ACC112 (cell line): ENCODE data around the gene HDAC4.

Experiments
- H2AFZ ChIP-seq: fragments of 200-600 bp; sonication (generic); one replicate; pipeline ENCODE4 v1.6.0; 2017; ENCODE audit warnings: antibody characterized with exemption, low read length; ENCODE audit not compliant: unreplicated experiment
- H3K27ac ChIP-seq: fragments of 200-600 bp; sonication (generic); 2 replicates; pipeline ENCODE4 v1.5.1; 2014; ENCODE audit warnings: low read depth, mild to moderate bottlenecking, antibody characterized with exemption, low read length, moderate library complexity
- H3K27me3 ChIP-seq: fragments of 200-600 bp; sonication (generic); 2 replicates; pipeline ENCODE4 v1.6.1; 2014; ENCODE audit warnings: mild to moderate bottlenecking, antibody characterized with exemption, low read length, moderate library complexity, mixed read lengths; ENCODE audit not compliant: insufficient read depth
- H3K36me3 ChIP-seq: fragments of 200-600 bp; sonication (generic); 2 replicates; pipeline ENCODE4 v1.6.1; 2016; ENCODE audit warnings: mild to moderate bottlenecking, antibody characterized with exemption, low read length, moderate library complexity, mixed read lengths; ENCODE audit not compliant: insufficient read depth
- H3K4me1 ChIP-seq: fragments of 200-600 bp; sonication (generic); one replicate; pipeline ENCODE4 v1.6.1; 2016; ENCODE audit warnings: low read length, mixed read lengths; ENCODE audit not compliant: insufficient read depth, unreplicated experiment, control insufficient read depth
- H3K4me3 ChIP-seq: fragments of 200-600 bp; sonication (generic); 2 replicates; pipeline ENCODE4 v1.5.1; 2014; ENCODE audit warnings: mild to moderate bottlenecking, low read depth, low read length
- H3K79me2 ChIP-seq: fragments of 200-600 bp; sonication (generic); one replicate; pipeline ENCODE4 v1.6.0; 2016; ENCODE audit warnings: low read length; ENCODE audit not compliant: control insufficient read depth, unreplicated experiment, insufficient read depth

Gene HDAC4

GRCh38 chr2:239381709-239382134 lies 19.1 kb downstream of the HDAC4 start:
- Histone ChIP-seq H3K4me1 (no peaks in the 10 kb centered on the region), H3K27me3 (no peaks in the 10 kb centered on the region), H3K4me3 (no peak overlapping the region), H3K27ac (no peak overlapping the region), H3K36me3 (no peaks in the 10 kb centered on the region), H2AFZ (no peak overlapping the region), H3K79me2 (peaks cover 3% of the 10 kb centered on the region)

DNA sequence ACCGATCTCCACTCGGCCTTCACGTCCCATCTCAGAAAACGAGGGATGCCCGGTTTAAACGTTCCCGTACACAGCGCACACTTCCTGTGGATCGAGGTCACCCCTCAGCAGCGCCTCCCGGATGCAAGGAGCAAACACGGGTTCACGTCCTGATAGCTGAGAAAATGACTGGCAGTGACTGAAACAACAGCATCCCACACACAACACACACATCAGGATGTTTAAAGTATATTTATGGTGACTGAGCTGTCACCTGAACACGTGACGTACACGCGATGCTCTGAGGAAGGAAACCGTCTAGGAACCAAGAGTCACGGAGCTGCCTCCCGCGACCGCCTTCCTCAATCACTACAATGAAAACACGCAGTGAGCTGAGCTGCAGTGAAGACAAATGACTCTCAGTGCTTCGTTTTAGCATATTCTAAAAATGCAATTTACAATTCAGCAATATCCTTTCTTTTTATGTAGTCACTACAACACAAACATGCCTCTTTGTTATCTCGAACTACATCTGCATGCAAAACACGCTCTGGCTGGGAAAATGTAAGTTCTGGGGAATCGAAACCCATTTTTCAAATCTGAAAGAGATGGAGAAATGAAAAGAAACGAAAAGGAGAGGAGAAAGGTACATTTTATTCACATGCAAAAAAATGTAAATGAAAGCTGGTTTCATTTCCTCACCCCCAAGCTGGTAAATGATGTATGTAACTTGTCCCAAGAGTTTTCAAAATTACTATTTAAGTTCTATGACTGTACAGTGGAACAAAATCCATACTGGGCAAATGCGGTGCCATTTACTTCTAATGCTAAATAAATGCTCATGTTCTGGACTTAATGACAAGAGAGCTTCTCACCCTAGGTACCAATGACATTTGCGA lies 19.8 kb downstream of the HDAC4 start:
- no peaks in the 10 kb centered on the region for H3K27me3 ChIP-seq
- no peak overlapping the region for H2AFZ ChIP-seq
- no peaks in the 10 kb centered on the region for H3K4me1 ChIP-seq
- no peak overlapping the region for H3K27ac ChIP-seq
- H3K36me3 ChIP-seq: no peaks in the 10 kb centered on the region
- H3K4me3 ChIP-seq: no peak overlapping the region
- H3K79me2 ChIP-seq: peaks cover 3% of the 10 kb centered on the region

DNA sequence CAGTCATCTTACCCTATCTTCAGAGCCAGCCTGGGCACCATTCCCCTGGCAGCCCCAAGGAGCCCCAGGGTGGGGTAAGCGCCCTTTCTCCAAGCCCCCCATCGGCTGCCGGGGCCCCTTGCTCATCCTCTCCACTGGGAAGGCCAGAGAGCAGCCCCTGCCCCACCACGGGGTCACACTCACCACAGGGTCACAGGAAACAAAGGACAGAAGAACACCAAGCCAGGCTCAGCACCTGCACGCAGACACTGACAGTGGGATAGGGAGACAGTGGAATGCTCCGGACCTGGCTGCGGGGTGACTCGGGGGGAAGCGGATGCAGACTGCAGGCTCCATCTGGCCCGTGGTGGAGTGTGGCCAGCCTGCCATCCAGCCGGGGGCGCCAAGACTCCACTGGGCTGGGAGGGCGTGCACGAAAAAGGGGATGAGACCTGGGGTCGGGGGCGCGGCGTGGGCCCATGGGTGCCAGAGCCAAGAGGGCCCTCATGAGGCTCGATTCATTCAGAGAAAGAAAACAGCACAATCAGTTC lies 21.1 kb downstream of the HDAC4 start:
- Histone ChIP-seq H3K27me3 (no peaks in the 10 kb centered on the region), H3K36me3 (no peaks in the 10 kb centered on the region), H3K4me3 (no peak overlapping the region), H3K27ac (no peak overlapping the region), H2AFZ (no peak overlapping the region), H3K4me1 (no peaks in the 10 kb centered on the region), H3K79me2 (peaks cover 3% of the 10 kb centered on the region)

GRCh38 chr2:239378918-239379640 lies 21.7 kb downstream of the HDAC4 start:
- Histone ChIP-seq H3K79me2 (peaks cover 3% of the 10 kb centered on the region), H3K36me3 (no peaks in the 10 kb centered on the region)

GRCh38 chr2:239378021-239378917 lies 22.6 kb downstream of the HDAC4 start:
- no peaks in the 10 kb centered on the region for H3K4me1 ChIP-seq
- H3K79me2 ChIP-seq: peaks cover 3% of the 10 kb centered on the region
- no peaks in the 10 kb centered on the region for H3K36me3 ChIP-seq
- H3K27ac ChIP-seq: no peak overlapping the region
- no peaks in the 10 kb centered on the region for H3K27me3 ChIP-seq
- H2AFZ ChIP-seq: no peak overlapping the region
- no peak overlapping the region for H3K4me3 ChIP-seq

More at GRCh38 chr2:239378918-239379640, 21.7 kb downstream of the HDAC4 start:
- H3K27ac ChIP-seq: no peak overlapping the region
- no peak overlapping the region for H2AFZ ChIP-seq
- no peak overlapping the region for H3K4me3 ChIP-seq
- no peaks in the 10 kb centered on the region for H3K27me3 ChIP-seq
- no peaks in the 10 kb centered on the region for H3K4me1 ChIP-seq

GRCh38 chr2:239377591-239377990 lies 23.2 kb downstream of the HDAC4 start:
- H3K27me3 ChIP-seq: no peaks in the 10 kb centered on the region
- peaks cover 7% of the 10 kb centered on the region for H3K79me2 ChIP-seq
- H3K27ac ChIP-seq: no peak overlapping the region
- H3K4me3 ChIP-seq: no peak overlapping the region
- H3K4me1 ChIP-seq: no peaks in the 10 kb centered on the region
- H2AFZ ChIP-seq: no peak overlapping the region
- H3K36me3 ChIP-seq: no peaks in the 10 kb centered on the region

GRCh38 chr2:239376942-239377531 lies 23.8 kb downstream of the HDAC4 start:
- Histone ChIP-seq H3K4me1 (no peaks in the 10 kb centered on the region), H3K36me3 (no peaks in the 10 kb centered on the region), H3K27ac (no peak overlapping the region), H3K4me3 (no peak overlapping the region), H3K79me2 (peaks cover 7% of the 10 kb centered on the region), H2AFZ (no peak overlapping the region), H3K27me3 (no peaks in the 10 kb centered on the region)

GRCh38 chr2:239376351-239376750 lies 24.5 kb downstream of the HDAC4 start:
- no peaks in the 10 kb centered on the region for H3K27me3 ChIP-seq
- no peaks in the 10 kb centered on the region for H3K4me1 ChIP-seq
- peaks cover 7% of the 10 kb centered on the region for H3K79me2 ChIP-seq

GRCh38 chr2:239375278-239376061 lies 25.4 kb downstream of the HDAC4 start:
- Histone ChIP-seq H3K79me2 (peaks cover 5% of the 10 kb centered on the region), H2AFZ (no peak overlapping the region), H3K27ac (no peak overlapping the region), H3K27me3 (no peaks in the 10 kb centered on the region), H3K4me3 (no peak overlapping the region), H3K4me1 (no peaks in the 10 kb centered on the region), H3K36me3 (no peaks in the 10 kb centered on the region)

More at GRCh38 chr2:239376351-239376750, 24.5 kb downstream of the HDAC4 start:
- Histone ChIP-seq H2AFZ (no peak overlapping the region), H3K4me3 (no peak overlapping the region), H3K27ac (no peak overlapping the region), H3K36me3 (no peaks in the 10 kb centered on the region)
